HG03558 (cell line): ENCODE results near the gene CTTN.

Source experiments
- ATAC-seq: cut with Tn5 transposase; IDR thresholded peaks from one replicate; pipeline ENCODE4 v1.9.1; 2021; ENCODE audit warnings: moderate number of reproducible peaks; ENCODE audit not compliant: unreplicated experiment; ENCODE audit errors: extremely low read depth

The CTTN gene

GRCh38 chr11:70468256-70469195 lies 70.2 kb downstream of the CTTN start:
- ATAC-seq: no peak

DNA sequence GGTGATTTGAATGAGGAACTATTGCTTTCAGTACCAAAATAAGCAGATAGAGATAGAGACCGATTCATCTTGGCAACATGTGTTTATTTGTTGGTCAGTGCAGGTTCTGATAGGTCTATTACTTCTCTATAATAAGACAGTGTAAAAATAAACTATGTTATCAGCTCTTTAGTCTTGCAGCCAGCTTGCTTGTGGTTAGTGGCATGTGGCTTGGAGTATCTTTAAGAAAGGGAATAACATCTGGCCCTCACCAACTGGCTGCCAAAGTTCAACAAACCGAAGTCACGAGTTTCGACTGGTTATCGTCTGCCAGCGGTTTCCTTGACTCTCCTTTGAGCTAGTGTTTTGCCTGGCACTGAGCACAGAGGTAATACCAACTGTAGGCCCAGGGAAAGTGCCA lies 71.8 kb downstream of the CTTN start:
- no peak for ATAC-seq

GRCh38 chr11:70471254-70471653 lies 72.9 kb downstream of the CTTN start:
- no peak for ATAC-seq

DNA sequence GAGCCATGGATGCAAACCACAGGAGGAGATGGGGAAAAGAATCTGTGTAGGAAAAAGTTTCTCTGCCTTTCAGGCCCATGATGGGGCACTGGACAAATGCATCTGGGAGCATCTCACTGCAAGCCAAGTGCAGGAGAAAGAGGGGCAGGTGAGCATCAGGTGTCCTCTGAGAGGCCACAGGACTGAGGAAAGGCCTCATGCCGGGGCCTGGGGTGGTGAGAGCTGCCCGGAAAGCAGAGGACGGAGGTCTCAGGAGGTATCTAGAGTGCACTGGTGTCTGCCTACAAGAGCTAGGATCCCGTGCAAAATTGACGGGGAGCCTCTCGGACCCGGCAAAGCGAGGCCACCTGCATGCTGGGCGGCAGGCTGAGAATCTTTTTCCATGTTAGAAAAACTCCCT lies 73.9 kb downstream of the CTTN start:
- no peak for ATAC-seq

- no peak for ATAC-seq
Observed at GRCh38 chr11:70473186-70473872, 75.0 kb downstream of the CTTN start.

DNA sequence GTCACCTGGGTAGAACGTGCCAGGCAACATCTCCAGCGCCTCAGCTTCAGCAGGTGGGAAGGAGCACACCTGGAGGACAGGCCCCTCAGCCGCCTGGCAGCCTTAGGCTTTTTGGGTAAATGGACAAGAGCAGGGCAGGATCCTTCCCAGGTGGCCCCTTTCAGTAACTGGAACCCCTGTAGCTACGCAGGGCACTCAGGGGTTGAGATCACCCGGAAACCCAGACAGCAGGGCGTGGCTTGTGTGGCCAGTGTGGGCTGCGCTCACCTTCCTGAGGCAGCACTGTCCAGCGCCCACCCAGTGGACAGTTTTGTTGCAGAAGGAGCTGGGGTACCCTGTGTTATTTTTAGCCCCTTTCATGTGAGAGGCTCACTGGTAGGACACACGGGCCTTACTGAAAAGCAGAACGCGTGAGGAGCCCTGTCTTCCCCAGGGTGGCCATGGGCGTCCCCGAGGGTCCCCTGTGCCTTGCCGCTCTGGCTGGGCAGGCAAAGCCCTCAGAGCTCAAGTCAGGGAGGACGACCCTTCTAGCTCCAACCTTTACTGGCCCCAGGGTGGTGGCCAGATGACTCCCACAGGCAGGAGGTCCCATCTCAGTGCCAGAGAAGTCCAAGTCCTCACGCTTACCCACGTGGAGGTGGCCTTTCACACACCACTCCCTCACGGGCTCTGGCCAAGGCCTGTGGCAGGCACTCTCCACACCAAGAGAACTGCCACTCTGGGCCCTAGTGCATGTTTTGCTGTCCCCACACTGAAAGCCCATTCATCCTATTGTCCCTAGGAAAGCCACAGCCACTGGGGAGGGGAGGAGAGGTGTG lies 75.8 kb downstream of the CTTN start:
- no peak for ATAC-seq

DNA sequence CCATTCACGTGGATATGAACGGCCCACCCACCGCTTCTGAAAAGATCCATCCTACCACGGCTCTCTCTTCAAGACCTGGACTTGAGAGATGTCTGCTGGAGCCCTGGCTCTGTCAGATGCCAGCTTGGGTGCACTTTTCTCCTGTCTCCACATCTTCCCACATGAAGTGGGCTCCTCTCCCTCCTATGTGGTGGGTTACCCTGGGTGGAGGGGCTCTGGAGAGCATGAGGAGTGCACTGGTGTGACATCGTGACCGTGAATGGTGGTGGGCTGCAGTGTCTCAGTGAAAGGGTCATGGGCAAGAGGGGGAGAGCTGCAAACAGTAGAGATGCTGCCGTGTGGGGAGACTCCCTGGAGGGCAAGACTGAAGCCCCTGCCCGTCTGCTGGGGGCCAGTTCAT lies 76.4 kb downstream of the CTTN start:
- ATAC-seq: no peak

DNA sequence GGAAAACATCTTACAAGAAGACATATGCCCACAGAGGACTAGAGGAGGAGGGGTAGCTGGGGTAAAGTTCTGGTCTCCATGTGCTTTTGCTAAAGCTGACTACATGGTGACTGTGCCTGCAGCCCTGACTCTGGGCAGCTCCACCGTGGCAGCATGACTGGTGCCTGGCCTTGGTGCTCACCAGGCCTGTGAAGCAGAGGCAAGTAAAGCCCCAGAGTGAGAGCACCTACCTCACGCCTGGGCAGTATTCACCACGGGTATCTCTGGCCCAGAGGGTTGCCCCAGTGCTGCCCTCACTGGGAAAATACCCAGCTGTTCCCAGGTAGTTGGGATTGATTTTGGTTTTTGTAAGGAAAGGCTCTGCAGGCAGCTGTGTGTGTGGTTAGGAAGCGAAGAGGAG lies 78.3 kb downstream of the CTTN start:
- no peak for ATAC-seq

- ATAC-seq: no peak
Observed at GRCh38 chr11:70477176-70477575, 78.8 kb downstream of the CTTN start.

DNA sequence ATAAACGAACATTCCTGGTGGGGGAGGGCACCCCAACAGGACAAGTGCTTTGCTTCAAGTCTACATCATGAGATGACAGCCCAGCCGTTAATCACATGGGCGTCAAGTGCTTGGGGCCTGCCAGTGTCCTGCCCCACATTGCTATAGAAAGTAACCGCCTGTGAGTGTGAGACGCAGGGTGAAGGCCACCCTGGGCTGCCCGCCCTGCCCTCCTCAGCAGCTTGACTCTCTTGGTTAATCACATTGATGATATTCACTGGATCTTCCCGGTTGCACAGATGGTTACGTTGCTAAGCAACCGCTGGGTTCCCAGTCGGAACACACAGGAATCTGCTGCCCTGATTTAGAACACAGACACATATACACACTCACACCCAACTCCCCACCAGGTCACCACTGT lies 79.3 kb downstream of the CTTN start:
- ATAC-seq: no peak

DNA sequence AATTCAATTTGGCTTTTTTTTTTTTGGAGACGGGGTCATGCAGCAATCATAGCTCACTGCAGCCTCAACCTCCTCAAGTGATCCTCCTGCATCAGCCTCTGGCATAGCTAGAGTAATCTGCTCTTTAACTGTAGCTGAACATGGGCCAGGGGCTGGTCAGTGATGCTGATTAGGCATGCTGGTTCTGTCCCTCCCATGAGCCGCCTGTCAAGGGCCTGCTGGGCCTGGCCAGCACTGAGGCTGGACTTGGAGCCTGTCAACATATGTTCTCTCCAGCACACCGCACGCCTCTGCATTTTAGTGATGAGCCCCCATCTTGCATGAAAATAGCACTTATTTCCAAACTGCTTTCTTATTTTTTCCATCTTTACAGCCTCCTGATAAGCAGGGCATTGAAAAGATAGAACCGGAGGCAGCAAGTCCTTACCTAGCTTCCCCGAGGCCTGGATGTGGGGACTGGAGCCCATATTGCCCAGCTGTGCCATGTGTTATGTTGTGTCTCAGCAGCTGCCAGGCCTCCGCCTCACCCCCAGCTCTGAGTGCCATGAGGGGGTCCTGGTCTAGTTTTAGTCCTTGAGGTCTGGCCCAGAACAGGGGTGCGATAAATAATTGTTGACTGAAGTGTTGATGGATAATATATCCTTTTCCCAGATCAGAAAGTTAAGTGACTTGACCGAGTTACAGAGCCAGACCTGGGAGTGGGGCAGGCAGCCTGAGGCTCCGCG lies 80.0 kb downstream of the CTTN start:
- ATAC-seq: no peak

- no peak for ATAC-seq
Observed at GRCh38 chr11:70480711-70481110, 82.4 kb downstream of the CTTN start.

- no peak for ATAC-seq
Observed at GRCh38 chr11:70481625-70482528, 83.5 kb downstream of the CTTN start.

DNA sequence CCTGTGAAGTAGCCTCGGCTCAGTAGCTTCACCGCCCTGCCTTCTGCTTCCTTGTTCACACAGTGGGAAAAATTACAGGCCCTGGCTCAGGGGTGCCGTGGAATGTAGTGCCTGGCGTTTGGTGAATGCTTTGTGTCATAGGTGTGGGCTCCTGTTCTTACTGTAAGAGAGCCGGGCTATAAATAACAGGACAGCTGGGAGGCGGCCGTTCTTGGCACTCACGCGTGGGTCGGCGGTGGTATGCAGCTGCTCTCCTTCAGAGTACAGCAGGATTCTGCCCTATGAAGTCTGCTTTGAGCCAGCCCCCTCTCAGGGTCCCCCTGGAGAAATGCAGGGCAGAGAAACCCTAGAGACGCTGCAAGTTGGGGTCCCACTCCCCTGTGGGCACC lies 84.2 kb downstream of the CTTN start:
- ATAC-seq: no peak

DNA sequence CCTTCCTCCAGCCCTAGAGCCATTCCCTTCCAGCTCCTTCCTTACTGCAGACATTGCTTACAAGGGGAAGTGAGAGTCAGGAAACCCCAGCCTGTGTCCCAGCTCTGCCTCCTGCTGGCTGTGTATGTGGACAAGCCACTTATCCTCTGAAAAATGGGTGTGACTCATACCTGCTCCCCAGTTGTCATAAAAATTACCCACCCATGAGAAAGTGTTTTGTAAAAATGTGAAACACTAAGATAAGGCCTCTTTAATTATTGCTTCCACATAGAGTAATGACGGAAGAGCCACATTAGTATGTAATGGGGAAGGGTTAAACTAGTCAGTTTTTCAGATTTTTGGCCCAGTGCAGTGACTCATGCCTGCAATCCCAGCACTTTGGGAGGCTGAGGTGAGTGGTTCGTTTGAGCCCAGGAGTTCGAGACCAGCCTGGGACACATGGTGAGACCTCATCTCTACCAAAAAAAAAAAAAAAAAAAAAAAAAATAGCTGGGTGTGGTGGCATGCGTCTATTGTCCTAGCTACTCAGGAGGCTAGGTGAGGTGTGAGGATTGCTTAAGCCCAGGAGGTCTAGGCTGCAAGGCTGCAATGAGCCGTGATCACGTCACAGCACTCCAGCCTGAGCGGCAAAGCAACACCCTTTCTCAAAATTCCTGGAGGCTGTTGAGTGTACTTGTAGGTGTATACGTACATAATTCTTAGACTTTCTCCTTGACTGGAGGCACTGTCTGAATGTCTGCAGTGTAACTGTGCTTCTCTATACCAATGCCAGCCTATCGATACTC lies 84.9 kb downstream of the CTTN start:
- no peak for ATAC-seq

DNA sequence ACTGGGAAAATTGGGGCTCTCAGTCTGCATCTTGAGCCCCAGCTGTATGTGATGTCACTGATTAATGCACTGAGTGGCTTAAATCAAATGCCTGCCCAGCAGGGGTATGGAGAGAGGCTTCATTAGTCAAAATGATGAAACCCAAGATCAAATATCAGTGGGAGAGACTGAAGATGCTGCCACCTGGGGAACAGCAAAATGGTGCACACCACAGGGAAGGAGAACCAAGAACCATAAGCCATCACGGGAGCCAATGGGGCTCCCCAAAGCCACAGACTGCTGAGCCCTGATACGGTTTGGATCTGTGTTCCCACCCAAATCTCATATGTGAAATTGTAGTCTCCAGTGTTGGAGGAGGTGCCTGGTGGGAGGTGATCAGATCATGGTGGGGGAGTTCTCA lies 85.6 kb downstream of the CTTN start:
- ATAC-seq: no peak

DNA sequence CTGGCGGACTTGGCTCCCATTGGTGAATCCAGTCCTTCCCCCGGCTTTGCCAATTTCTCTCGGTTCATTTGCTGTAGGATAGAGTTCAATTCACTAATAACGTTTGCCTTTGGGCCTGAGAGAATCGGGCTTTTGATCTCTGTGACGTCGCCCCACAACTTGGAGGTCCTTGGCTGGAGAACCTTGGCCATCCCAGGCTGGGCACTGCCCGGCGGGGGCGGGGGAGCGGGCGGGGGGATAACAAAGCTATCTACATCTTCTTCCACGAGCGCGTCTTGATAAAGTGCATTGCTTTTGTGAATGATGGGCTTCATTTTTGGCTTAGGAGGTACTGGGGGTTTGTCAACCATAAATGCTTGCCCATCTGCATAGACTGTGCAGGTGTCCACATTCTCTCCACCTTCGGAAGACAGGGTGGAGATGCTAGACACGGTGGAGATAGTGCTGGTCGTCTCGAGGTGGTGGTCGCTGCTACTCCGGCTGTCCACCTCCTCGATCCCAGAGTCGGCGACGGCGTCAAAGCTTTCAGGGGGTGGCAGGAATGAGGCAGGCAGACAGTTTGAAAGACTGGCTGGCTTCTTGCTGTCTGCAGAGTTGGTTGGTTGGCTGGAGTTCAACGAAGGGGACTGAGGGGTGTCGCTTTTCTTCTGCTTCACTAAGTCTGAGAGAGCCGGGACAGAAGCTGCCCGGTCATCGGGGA lies 87.1 kb downstream of the CTTN start:
- ATAC-seq: no peak

DNA sequence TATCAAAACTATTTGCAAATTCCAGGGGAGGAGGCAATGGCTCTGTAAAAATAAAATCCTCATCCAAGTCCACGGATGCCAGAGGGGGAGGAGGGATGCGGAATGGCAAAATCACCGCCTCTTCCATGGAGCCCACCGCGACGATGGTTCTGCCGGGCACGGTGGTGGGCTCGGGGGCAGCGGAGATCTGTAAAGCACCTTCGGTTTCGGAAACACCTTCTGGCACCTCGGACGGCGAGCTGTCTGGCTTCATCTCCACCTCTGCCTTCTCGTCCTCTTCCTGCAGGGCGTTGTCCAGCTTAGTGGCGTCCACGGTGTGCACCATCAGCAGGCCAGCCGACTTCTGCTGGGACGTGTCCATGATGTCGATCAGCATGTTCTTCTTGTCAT lies 87.7 kb downstream of the CTTN start:
- ATAC-seq: no peak
